Measurements from ENCODE around the gene RANBP2. TPM values are rescaled to one million over a fixed set of nuclear protein-coding genes. Genes with fewer than 3 reads are reported as not detected.
A peak's percentile ranks its signal among the peaks of the same experiment; 100 is the strongest.

The RANBP2 gene
- total and polyA plus RNA-seq, 10 of the 15 experiments (the other 5 are each of a cell fraction or from before 2014, with no cell fraction given), result 9.0 to 81.7 (median 28.3) TPM

- H3K4me3 ChIP-seq, result no peak overlapping the region
- WGBS (ENCODE audit: insufficient coverage, insufficient replicate concordance, low lambda C conversion rate, missing lambda C conversion rate), result 90% methylated on average over 6 of the region's 6 CpGs
- H3K27me3 ChIP-seq (replicated peaks in 1 of 2; ENCODE audit: control insufficient read depth in 2 of 2, insufficient read depth in 2 of 2, low read length in 1 of 2), result no peaks in the 10 kb centered on the region
- H4K20me1 ChIP-seq (ENCODE audit: control insufficient read depth, insufficient read depth), result no peaks in the 10 kb centered on the region
- H3K9me3 ChIP-seq (replicated peaks; ENCODE audit: control insufficient read depth, insufficient read depth, low read length), result peaks cover 12% of the 10 kb centered on the region; the same call in 2 of the 3 replicates
- H3K4me2 ChIP-seq (ENCODE audit: control insufficient read depth, insufficient read depth), result no peak overlapping the region
- ChIA-PET RAD21 (ENCODE audit: unreplicated experiment) (no interaction called here), POLR2A (no interaction called here), CTCF (no interaction called here), SMC1A (ENCODE audit: uncharacterized antibody, unreplicated experiment) (no interaction called here)
- H2AFZ ChIP-seq (ENCODE audit: control insufficient read depth, low read depth, low read length), result no peak overlapping the region
- no peak for ATAC-seq
- TSS peak; percentile 25 for BruUV-seq (replicated peaks)
- no peaks in the 10 kb centered on the region; the same call in 1 of the 2 replicates for H3K79me2 ChIP-seq (ENCODE audit: control insufficient read depth, insufficient read depth, low read length)
- no peaks in the 10 kb centered on the region for H3K4me1 ChIP-seq (ENCODE audit: control insufficient read depth, insufficient read depth, low read length)
- H3K9ac ChIP-seq (ENCODE audit: control insufficient read depth, insufficient read depth, low read length), result no peak overlapping the region
- intact Hi-C loops (cut with micrococcal nuclease; ENCODE audit: unreplicated experiment) (no loop called here), in situ Hi-C loops (cut with MboI) (no loop called here)
- no peak for TF ChIP-seq HDGF (IDR thresholded peaks at IDR 0.05)
- no peak for TF ChIP-seq SREBF2 (IDR thresholded peaks at IDR 0.05; ENCODE audit: low read length)
- no peak for TF ChIP-seq BACH1 (IDR thresholded peaks at IDR 0.05; ENCODE audit: borderline replicate concordance)
- no peak for TF ChIP-seq MLLT1 (IDR thresholded peaks at IDR 0.05)
- TF ChIP-seq RAD51 (IDR thresholded peaks at IDR 0.05), result no peak
- no peak for TF ChIP-seq SMARCA5 (IDR thresholded peaks at IDR 0.05)
- TF ChIP-seq SUZ12 (IDR thresholded peaks at IDR 0.05; ENCODE audit: unreplicated experiment), result no peak
- TF ChIP-seq MAX (IDR thresholded peaks at IDR 0.05; ENCODE audit: low read depth, low read length), result no peak
- no peak for TF ChIP-seq MEF2A (IDR thresholded peaks at IDR 0.05; ENCODE audit: insufficient read depth, low read depth, low read length)
- no peak for FAIRE-seq
- DNase-seq (ENCODE audit: low read depth, low spot score), result no peak
- no peak overlapping the region for H3K27ac ChIP-seq (ENCODE audit: control insufficient read depth, insufficient read depth)
- H3K36me3 ChIP-seq (ENCODE audit: control insufficient read depth in 2 of 2, insufficient read depth in 2 of 2, low read length in 1 of 2), result peaks cover 0 to 6% of the 10 kb centered on the region in 2 experiments; a peak in 3 of 4 replicates
Measured at GRCh38 chr2:108806371-108807113, 87.3 kb downstream of the RANBP2 start.

Measured in GM12878 (cell line).